Medulla oblongata (tissue), 1 donor: ENCODE data around the gene ANKRD36C.
"Not testable (repeated sequence)": the region's sequence is repeated elsewhere in the genome, so short reads cannot be mapped to it uniquely, and the experiment has no call there.

Experiments
- DNase-seq: peaks from one replicate; pipeline ENCODE4 v3.0.0-alpha.2; 2015; ENCODE audit errors: extremely low spot score

ANKRD36C gene

DNA sequence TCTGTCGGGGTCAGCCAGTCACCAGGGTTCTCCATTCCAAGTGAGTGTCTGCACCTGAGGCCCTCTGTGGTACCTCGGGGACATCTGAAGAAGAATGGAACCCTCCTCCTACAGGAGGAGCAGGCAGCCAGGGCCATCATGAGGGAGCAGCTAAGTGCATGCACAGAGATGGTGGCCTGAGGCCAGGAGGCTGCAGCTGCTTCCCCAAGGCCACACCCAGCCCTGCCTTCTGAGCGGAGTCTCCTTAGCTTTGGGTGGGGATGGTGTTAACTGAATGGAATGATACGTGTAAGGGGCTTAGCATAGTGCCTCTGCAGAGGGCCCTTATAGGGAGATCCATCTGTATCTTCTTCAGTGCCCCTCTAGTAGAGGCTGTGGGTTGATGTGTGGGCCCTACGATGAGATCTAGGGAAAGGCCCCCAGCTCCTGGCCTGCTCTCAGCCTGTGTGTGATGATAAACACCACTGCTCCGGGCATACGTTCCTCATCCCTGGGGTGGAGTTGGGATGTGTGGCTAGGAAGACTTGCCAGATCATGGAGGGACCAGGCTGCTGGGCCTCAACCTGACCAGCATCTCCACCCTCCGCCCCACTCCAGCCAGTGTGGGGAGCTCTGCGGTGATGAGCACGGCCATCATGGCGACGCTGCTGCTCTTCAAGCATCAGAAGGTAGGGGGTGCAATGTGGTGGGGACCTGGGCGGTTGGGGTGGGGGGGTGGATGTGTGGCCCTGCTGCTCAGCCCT lies 192.3 kb downstream of the ANKRD36C start:
- DNase-seq: not testable (repeated sequence)

DNA sequence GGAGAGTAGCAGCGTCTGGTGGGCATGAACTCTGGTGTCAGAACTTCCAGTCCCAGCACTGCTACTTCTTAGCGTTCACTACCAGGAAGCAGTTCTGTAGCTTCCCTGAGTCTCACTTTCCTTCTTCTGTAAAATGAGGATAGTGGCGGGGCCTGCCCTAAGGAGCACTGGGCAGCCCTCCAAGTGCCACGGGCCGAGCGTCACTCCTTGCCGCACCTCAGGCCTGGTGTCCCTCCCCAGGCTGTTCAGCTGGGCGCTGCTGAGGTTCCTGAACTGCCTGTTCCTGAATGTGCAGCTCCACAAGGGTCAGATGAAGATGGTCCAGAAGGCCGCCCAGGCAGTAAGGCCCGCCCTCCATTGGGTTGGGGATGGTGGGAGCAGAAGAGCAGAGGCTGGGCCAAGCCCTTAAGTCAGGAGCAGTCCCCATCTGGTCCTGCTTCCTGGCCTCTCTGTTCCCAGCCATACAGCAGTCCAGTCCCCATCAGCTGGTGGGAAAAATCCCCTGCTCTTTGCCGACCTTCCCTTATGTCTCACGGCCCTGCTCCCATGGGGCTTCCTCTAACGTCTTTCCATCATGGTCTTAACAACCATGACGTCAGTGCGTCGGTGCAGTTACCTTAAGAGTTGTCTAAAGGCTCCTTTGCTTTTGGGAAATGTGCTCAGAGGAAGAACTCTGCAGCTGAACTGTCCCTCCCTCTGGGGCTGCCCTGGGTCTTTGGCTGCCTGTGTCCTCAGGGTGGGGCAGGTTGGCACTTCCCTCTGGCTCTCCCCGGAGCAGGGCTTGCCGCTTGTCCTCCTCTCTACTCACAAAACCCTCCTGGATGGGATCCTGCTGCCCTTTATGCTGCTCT lies 195.2 kb downstream of the ANKRD36C start:
- DNase-seq: not testable (repeated sequence)

DNA sequence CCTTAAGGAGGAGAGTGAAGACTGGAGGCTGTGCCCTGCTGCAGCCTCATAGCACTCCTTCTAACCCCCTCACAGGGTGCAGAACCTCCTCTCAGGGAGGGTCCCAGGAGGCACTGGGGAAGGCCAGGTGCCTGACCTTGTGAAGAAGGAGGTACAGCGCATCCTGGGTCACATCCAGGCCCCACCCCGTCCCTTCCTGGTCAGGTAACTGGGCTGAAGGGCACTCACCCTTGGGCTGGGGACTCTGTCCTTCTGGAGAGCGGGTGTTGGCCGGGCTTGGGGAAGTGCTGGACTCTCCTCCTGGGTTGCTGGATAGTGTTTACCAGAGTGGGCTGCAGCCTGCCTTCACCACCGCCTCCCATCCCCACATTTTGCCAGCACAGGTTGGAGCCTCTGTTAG lies 197.7 kb downstream of the ANKRD36C start:
- DNase-seq: not testable (repeated sequence)

DNA sequence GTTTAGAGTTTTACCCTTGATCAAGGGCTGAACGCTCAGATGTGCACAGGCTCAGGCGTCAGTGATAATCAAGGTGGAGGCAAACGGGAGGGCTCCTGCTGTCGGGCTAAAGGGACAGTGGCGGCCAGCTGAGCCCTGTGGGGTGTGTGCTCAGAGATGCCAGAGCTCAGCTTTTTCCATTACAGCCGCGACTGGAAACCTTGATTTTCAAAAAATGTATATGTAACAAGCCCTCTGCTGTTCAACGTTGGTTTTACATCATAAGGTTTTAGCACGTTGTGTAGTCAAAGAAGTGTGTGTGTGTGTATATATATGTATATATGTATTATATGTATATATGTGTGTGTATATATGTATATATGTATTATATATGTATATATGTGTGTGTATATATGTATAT lies 201.4 kb downstream of the ANKRD36C start:
- DNase-seq: not testable (repeated sequence)

DNA sequence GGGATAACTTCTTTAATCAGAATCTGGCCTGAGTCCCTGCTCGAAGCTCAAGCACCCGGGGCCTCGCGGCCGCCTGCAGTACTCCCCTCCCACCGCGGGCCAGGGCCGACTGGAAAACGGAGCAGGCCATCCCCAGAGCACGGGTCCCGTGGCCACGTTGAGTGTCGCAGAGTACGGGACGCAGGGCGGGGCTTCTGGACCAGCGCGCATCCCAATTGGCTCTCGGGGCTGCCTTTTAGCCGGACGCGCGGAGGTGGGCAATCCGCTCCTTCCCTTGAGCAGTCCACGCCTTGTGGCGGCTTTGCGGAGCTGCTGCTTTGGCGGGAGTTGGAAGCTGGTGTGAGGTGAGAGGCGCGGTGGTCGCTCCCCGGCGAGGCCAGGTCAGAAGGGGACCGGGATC lies 202.2 kb downstream of the ANKRD36C start:
- not testable (repeated sequence) for DNase-seq

DNA sequence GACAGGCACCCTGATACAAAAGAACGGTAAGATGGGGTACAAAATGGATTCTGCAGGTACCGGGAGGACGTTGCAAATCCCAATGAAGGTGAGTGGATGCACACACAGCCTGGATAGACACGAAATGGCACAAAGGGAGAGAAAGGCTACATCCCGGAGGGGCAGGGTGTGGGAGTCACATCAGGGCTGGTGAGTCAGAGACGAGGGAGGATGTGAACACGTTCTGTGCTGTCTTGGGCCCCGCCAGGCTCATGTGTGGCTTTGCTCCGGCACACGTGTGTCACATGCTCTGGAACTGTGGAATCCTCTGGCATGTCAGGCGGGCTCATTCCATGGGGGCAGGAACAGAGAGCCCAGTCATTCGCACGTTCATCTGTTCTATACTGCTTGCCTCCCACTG lies 203.0 kb downstream of the ANKRD36C start:
- not testable (repeated sequence) for DNase-seq
